ENCODE results near the gene MRPL18.

The MRPL18 gene

GRCh38 chr6:159844737-159845645 lies 54.7 kb downstream of the MRPL18 start:
- DNase-seq (ENCODE audit: extremely low spot score), result no peak
- no peak for TF ChIP-seq CTCF (IDR thresholded peaks at IDR 0.05; ENCODE audit: control extremely low read depth, extremely low read depth, low read depth, missing control alignments)
- CTCF ChIA-PET, result interaction anchor here (0.8 to 1.4 kb wide), 2 partner anchors 11 to 26 kb away, joined by 3 to 4 read pairs; no protein-coding TSS in a partner anchor
- POLR2A ChIA-PET, result no interaction called here
